HG03378 (cell line): ENCODE data around the gene RAD50.
"Not testable (repeated sequence)": the region's sequence is repeated elsewhere in the genome, so short reads cannot be mapped to it uniquely, and the experiment has no call there.

Experiments used
- ATAC-seq: cut with Tn5 transposase; IDR thresholded peaks from one replicate; pipeline ENCODE4 v1.9.1; 2021; ENCODE audit warnings: mild to moderate bottlenecking, moderate library complexity; ENCODE audit not compliant: unreplicated experiment

Gene RAD50

GRCh38 chr5:132557478-132558172, 848 bp downstream of the RAD50 start:
- no peak for ATAC-seq

- no peak for ATAC-seq
Measured at GRCh38 chr5:132559383-132560060, 2.7 kb downstream of the RAD50 start.

GRCh38 chr5:132561601-132562000, 4.8 kb downstream of the RAD50 start:
- ATAC-seq: no peak

GRCh38 chr5:132564555-132564954, 7.8 kb downstream of the RAD50 start:
- ATAC-seq: not testable (repeated sequence)

GRCh38 chr5:132566657-132567056, 9.9 kb downstream of the RAD50 start:
- no peak for ATAC-seq

GRCh38 chr5:132576123-132576522, 19.3 kb downstream of the RAD50 start:
- no peak for ATAC-seq

- ATAC-seq: not testable (repeated sequence)
Measured at GRCh38 chr5:132584560-132584959, 27.8 kb downstream of the RAD50 start.

GRCh38 chr5:132586063-132586462, 29.3 kb downstream of the RAD50 start:
- no peak for ATAC-seq

GRCh38 chr5:132589467-132589866, 32.7 kb downstream of the RAD50 start:
- no peak for ATAC-seq

GRCh38 chr5:132591145-132591544, 34.4 kb downstream of the RAD50 start:
- no peak for ATAC-seq

- ATAC-seq: no peak
Measured at GRCh38 chr5:132592521-132592920, 35.7 kb downstream of the RAD50 start.

- ATAC-seq: no peak
Measured at GRCh38 chr5:132594170-132594569, 37.4 kb downstream of the RAD50 start.

- no peak for ATAC-seq
Measured at GRCh38 chr5:132595624-132596023, 38.8 kb downstream of the RAD50 start.

GRCh38 chr5:132601071-132601728, 44.4 kb downstream of the RAD50 start:
- ATAC-seq: no peak

- no peak for ATAC-seq
Measured at GRCh38 chr5:132607095-132607494, 50.3 kb downstream of the RAD50 start.

GRCh38 chr5:132608107-132608506, 51.3 kb downstream of the RAD50 start:
- ATAC-seq: no peak

GRCh38 chr5:132611965-132612364, 55.2 kb downstream of the RAD50 start:
- ATAC-seq: no peak

- no peak for ATAC-seq
Measured at GRCh38 chr5:132612846-132613245, 56.1 kb downstream of the RAD50 start.

GRCh38 chr5:132621699-132622098, 64.9 kb downstream of the RAD50 start:
- no peak for ATAC-seq

- no peak for ATAC-seq
Measured at GRCh38 chr5:132622608-132623007, 65.8 kb downstream of the RAD50 start.

GRCh38 chr5:132627470-132627869, 70.7 kb downstream of the RAD50 start:
- no peak for ATAC-seq

GRCh38 chr5:132628814-132629213, 72.0 kb downstream of the RAD50 start:
- ATAC-seq: no peak
